Measurements from ENCODE around the gene PLAC8.
"Not testable (repeated sequence)": the region's sequence is repeated elsewhere in the genome, so short reads cannot be mapped to it uniquely, and the experiment has no call there.

PLAC8 gene

GRCh38 chr4:83111751-83112141 is 2.8 kb downstream of the PLAC8 start:
- not testable (repeated sequence) for DNase-seq

- no peak for DNase-seq
Observed at GRCh38 chr4:83110970-83111750, 3.4 kb downstream of the PLAC8 start.

DNA sequence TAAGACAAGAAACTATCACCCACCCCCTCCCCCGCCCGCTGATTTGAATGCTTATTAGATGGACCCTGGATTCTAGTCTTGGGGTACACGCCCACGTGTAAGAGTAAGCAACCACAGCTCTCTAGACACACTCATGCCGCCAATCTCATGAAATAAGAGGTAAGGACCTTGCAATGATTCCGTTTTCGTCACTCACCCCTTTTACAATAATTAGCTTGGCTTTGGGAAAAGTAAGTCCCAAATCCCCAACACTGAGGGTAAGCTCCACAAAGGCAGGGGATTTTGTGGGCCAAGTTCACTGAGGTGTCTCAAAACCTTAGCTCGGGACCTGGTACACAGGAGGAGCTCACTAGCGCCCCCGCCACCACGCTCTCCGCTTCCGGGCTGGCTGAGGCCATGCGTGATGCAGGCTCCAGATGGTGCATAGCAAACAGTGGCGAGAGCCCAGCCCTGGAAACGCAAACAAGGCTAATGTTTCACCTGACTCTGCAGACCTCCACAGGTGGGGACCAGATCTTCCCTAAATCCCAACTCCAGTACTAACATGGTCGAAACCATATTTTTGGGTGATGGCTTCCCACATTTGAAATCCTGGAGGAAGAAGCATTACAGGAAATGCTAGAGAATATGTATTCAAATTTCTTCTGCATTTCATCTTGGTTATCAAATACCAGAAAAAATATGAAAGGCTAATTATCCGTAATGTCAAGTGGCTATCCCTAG is 4.1 kb downstream of the PLAC8 start:
- peak; percentile 88 for DNase-seq

- DNase-seq: peak; percentile 53
Observed at GRCh38 chr4:83109480-83110222, 4.9 kb downstream of the PLAC8 start.

- DNase-seq: peak; percentile 39
Observed at GRCh38 chr4:83108101-83108861, 6.2 kb downstream of the PLAC8 start.

DNA sequence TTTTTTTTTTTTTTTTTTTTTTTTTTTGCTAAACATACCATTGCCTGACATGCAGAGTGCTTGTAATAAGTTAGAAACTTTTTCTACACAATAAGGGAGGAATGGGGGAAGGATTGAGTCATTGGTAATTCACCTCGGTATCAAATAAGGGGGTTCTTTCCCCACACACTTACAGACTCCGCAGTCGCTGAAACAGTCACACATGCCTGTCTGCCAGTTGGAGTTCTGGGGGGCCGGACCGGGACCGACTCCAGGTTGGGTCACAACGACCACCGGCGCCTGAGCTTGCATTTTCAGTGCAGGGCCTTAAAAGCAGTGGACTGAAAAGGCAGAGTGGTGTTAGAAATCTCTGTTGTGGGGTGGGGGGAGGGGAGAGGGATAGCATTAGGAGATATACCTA is 6.9 kb downstream of the PLAC8 start:
- peak; percentile 46 for DNase-seq

GRCh38 chr4:83104991-83105390 is 9.5 kb downstream of the PLAC8 start:
- no peak for DNase-seq

GRCh38 chr4:83096397-83096796 is 18.1 kb downstream of the PLAC8 start:
- no peak for DNase-seq

DNA sequence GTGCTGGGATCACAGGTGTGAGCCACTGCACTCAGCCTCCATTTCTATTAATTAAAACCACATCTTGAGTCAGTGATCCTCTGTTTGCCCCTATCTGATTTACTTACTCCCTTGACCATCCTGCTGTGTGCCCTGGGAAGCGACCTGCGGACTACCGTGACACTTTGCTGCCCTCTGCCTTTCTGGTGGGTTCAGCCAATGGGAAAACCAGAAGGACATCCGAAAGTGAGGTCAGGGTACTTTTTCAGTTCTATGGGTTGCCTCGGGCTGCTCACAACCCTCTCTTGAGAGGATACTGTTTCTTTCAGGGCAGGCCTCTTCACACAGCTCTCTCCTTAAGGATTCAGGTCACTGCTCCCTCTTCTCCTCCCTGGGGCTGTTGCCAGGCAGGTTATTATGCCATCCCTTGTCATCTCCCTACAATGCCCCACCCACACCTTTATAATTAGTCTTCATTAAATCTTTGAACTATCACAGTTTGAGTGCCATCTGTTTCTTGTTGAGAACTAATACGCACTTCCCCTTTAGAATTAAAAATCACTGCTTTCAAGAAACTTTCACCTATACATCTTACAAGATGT is 21.4 kb downstream of the PLAC8 start:
- DNase-seq: no peak

- no peak for DNase-seq
Observed at GRCh38 chr4:83089410-83090157, 24.9 kb downstream of the PLAC8 start.

- not testable (repeated sequence) for DNase-seq
Observed at GRCh38 chr4:83084956-83085355, 29.6 kb downstream of the PLAC8 start.

GRCh38 chr4:83083925-83084475 is 30.5 kb downstream of the PLAC8 start:
- peak; percentile 37 for DNase-seq

DNA sequence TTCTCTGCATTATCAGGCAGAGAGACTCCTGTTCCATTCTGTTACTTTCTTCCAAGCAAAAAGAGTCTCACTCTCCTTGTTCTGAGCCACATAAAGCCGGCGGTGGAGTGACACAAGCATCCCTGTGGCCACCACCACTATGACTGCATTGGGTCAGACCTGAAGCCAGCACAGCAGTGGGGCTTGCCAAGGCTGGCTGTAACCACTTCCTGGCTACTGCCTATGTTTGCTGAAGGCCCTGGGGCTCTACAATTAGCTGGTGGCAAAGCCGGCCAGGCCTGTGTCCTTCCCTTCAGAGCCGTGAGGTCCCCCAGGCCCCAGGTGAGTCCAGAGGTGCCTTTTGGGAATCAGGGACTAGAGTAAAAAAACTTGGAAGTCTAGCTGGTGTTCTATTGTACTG is 31.8 kb downstream of the PLAC8 start:
- DNase-seq: no peak

DNA sequence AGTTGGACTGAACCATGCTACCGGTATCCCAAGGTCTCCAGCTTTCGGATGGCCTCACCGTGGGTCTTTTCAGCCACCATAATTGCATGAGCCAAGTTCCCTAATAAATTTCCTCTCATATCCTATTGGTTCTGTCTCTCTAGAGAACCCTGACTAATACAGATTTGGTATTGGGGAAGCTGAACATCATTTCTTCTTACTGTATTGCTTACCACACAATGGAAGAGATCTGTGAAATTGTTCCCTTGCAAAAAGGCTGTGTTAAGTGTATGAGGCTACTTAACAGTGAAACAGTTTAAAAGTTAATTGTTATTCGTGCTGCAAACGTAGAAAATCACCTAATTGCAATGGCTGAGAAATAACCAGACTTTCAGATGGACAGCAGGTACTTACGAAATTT is 34.0 kb downstream of the PLAC8 start:
- DNase-seq: no peak

- no peak for DNase-seq
Observed at GRCh38 chr4:83075311-83076095, 39.0 kb downstream of the PLAC8 start.

DNA sequence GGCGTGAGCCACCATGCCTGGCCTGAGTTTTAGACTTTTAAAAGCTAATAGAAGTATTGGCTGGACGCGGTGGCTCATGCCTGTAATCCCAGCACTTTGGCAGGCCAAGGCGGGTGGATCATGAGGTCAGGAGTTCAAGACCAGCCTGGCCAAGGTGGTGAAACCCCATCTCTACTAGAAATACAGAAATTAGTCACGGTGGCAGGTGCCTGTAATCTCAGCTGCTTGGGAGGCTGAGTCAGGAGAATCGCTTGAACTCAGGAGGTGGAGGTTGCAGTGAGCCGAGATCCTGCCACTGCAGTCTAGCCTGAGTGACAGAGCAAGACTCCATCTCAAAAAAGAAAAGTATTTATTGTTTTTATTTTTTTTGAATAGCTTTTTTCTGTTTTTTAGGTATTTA is 39.7 kb downstream of the PLAC8 start:
- not testable (repeated sequence) for DNase-seq

GRCh38 chr4:83074086-83074704 is 40.3 kb downstream of the PLAC8 start:
- DNase-seq: no peak

GRCh38 chr4:83071116-83071515 is 43.4 kb downstream of the PLAC8 start:
- DNase-seq: no peak

- DNase-seq: no peak
Observed at GRCh38 chr4:83067058-83067639, 47.4 kb downstream of the PLAC8 start.

GRCh38 chr4:83065266-83065665 is 49.3 kb downstream of the PLAC8 start:
- no peak for DNase-seq

All from activated T-cell treated with anti-CD3 and anti-CD28 coated beads, Interleukin-2, amount 50 U/mL, for 1 hour (primary cell).